PC-9 (cell line): Measurements from ENCODE around the gene KIF22. TPM values are rescaled to one million over a fixed set of nuclear protein-coding genes. Genes with fewer than 3 reads are reported as not detected.
"Not testable (repeated sequence)": the region's sequence is repeated elsewhere in the genome, so short reads cannot be mapped to it uniquely, and the experiment has no call there.

Experiments
- BruUV-seq: library from RNA; stranded (reverse); fragments of 400-500 nt; replicated peaks from 2 replicates; lab custom pipeline; 2021; lab: Mats Ljungman, UMichigan
- CTCF ChIA-PET: fragments of 300-600 bp; sonication (Branson Sonifier 250); formaldehyde crosslinking; loops from one replicate; lab custom pipeline; 2022; ENCODE audit warnings: antibody characterized with exemption; lab: Charles Lee
- POLR2A ChIA-PET: fragments of 300-600 bp; sonication (Branson Sonifier 250); formaldehyde crosslinking; loops from one replicate; lab custom pipeline; 2022; ENCODE audit warnings: antibody characterized with exemption; ENCODE audit not compliant: unreplicated experiment; lab: Charles Lee
- DNase-seq, 2 experiments: peaks; one replicate each; pipeline versions ENCODE4 v3.0.0 to v3.0.0-alpha.2; 2015 to 2022; ENCODE audit warnings: mixed read lengths in 1 of 2
- H2AFZ ChIP-seq: fragments of 200-600 bp; sonication (generic); 2 replicates; pipeline ENCODE4 v1.8.1; 2017; ENCODE audit warnings: antibody characterized with exemption
- H3F3A ChIP-seq: fragments of 200-600 bp; sonication (generic); 2 replicates; pipeline ENCODE4 v1.8.1; 2017; ENCODE audit warnings: antibody characterized with exemption, mild to moderate bottlenecking, low read depth; ENCODE audit not compliant: insufficient read depth
- H3K27ac ChIP-seq: fragments of 200-600 bp; sonication (generic); 2 replicates; pipeline ENCODE4 v1.6.1; 2016; ENCODE audit warnings: mixed run types
- H3K27me3 ChIP-seq: fragments of 200-600 bp; sonication (generic); 2 replicates; pipeline ENCODE4 v1.6.1; 2016; ENCODE audit warnings: low read depth, mixed run types; ENCODE audit not compliant: insufficient read depth
- H3K36me3 ChIP-seq: fragments of 200-600 bp; sonication (generic); 2 replicates; pipeline ENCODE4 v1.6.1; 2016; ENCODE audit warnings: low read depth, mixed run types
- H3K4me1 ChIP-seq: fragments of 200-600 bp; sonication (generic); replicated peaks from 2 replicates; pipeline ENCODE4 v1.6.1; 2016; ENCODE audit warnings: mixed run types; ENCODE audit not compliant: insufficient read depth
- H3K4me2 ChIP-seq: fragments of 200-600 bp; sonication (generic); 2 replicates; pipeline ENCODE4 v1.6.1; 2017; ENCODE audit warnings: mixed run types
- H3K4me3 ChIP-seq: fragments of 200-600 bp; sonication (generic); 2 replicates; pipeline ENCODE4 v1.6.1; 2016; ENCODE audit warnings: mixed run types
- H3K79me2 ChIP-seq: fragments of 200-600 bp; sonication (generic); 2 replicates; pipeline ENCODE4 v1.6.1; 2017; ENCODE audit warnings: low read depth, mixed run types
- H3K9me2 ChIP-seq: fragments of 200-600 bp; sonication (generic); 2 replicates; pipeline ENCODE4 v1.8.1; 2017; ENCODE audit warnings: mild to moderate bottlenecking; ENCODE audit not compliant: insufficient read depth
- H3K9me3 ChIP-seq: fragments of 200-600 bp; sonication (generic); 2 replicates; pipeline ENCODE4 v1.8.1; 2016; ENCODE audit warnings: low read depth; ENCODE audit not compliant: insufficient read depth
- H4K20me1 ChIP-seq: fragments of 200-600 bp; sonication (generic); 2 replicates; pipeline ENCODE4 v1.8.1; 2017; ENCODE audit not compliant: insufficient read depth
- CTCF ChIP-seq: fragments of 200-600 bp; sonication (generic); conservative IDR thresholded peaks from 2 replicates; pipeline ENCODE4 v1.6.1; 2017; ENCODE audit warnings: mixed run types, antibody characterized with exemption, mild to moderate bottlenecking, moderate library complexity
- EZH2 ChIP-seq: fragments of 200-600 bp; sonication (generic); IDR thresholded peaks from 2 replicates; pipeline ENCODE4 v1.8.0; 2017; ENCODE audit warnings: antibody characterized with exemption, low read depth
- intact Hi-C: fragments of 100-400 bp; cut with micrococcal nuclease; formaldehyde crosslinking; loops from one replicate; pipeline ENCODE4 v1.10.0; 2022; ENCODE audit not compliant: unreplicated experiment
- total RNA-seq: library from RNA; stranded (reverse); gene quantifications from 2 replicates; pipeline ENCODE4 v1.2.3, GENCODE V29; 2021

The KIF22 gene
- total RNA-seq, 1 experiment from 2014 or later = 179 TPM

- intact Hi-C loops = no loop called here
- H3K27me3 ChIP-seq = no peaks in the 10 kb centered on the region
- DNase-seq = no peak
- peak overlapping the region; percentile 96; the same call in 1 of the 2 replicates for H2AFZ ChIP-seq
- no peak for TF ChIP-seq EZH2
- no peak for TF ChIP-seq CTCF
- 0 out of 2 replicates have a peak, but pooled peaks cover 9% of the 10 kb centered on the region for H4K20me1 ChIP-seq
- peaks cover 61% of the 10 kb centered on the region for H3K79me2 ChIP-seq
- peak overlapping the region; percentile 94 for H3K4me3 ChIP-seq
- peaks cover 17% of the 10 kb centered on the region for H3K4me1 ChIP-seq
- BruUV-seq = no TSS peak
- H3F3A ChIP-seq = peaks cover 10% of the 10 kb centered on the region
- no peaks in the 10 kb centered on the region for H3K9me3 ChIP-seq
- no peaks in the 10 kb centered on the region for H3K9me2 ChIP-seq
- peak overlapping the region; percentile 94 for H3K4me2 ChIP-seq
- H3K27ac ChIP-seq = no peak overlapping the region
- CTCF ChIA-PET = no interaction called here
- POLR2A ChIA-PET = interaction anchor here (0.7 kb wide), 1 partner anchor 9 kb away, joined by 4 read pairs; no protein-coding TSS in a partner anchor
- H3K36me3 ChIP-seq = peaks cover 8% of the 10 kb centered on the region; the same call in 1 of the 2 replicates
Measured at GRCh38 chr16:29791845-29792807, 1.6 kb downstream of the KIF22 start.

GRCh38 chr16:29793153-29793552, 2.6 kb downstream of the KIF22 start:
- H3K4me2 ChIP-seq, H3K9me3 ChIP-seq, BruUV-seq, H3F3A ChIP-seq, DNase-seq, H3K4me3 ChIP-seq, H4K20me1 ChIP-seq, H2AFZ ChIP-seq, H3K9me2 ChIP-seq, H3K27me3 ChIP-seq, H3K27ac ChIP-seq, intact Hi-C loops: not testable (repeated sequence)
- Histone ChIP-seq H3K79me2 (peaks cover 61% of the 10 kb centered on the region), H3K36me3 (peaks cover 17% of the 10 kb centered on the region), H3K4me1 (peaks cover 17% of the 10 kb centered on the region)
- CTCF ChIA-PET = interaction anchor here (0.7 kb wide), 1 partner anchor 74 kb away, joined by 3 read pairs; no protein-coding TSS in a partner anchor
- POLR2A ChIA-PET = interaction anchor here (0.7 kb wide), 1 partner anchor 108 kb away, joined by 3 read pairs; no protein-coding TSS in a partner anchor

GRCh38 chr16:29794231-29794710, 3.7 kb downstream of the KIF22 start:
- Histone ChIP-seq H3K4me2 (no peak overlapping the region), H3K79me2 (peaks cover 61% of the 10 kb centered on the region), H3K27me3 (no peaks in the 10 kb centered on the region), H3K36me3 (peaks cover 20% of the 10 kb centered on the region), H3K9me3 (no peaks in the 10 kb centered on the region), H4K20me1 (0 out of 2 replicates have a peak, but pooled peaks cover 9% of the 10 kb centered on the region), H2AFZ (no peak overlapping the region), H3K4me3 (no peak overlapping the region), H3K9me2 (no peaks in the 10 kb centered on the region), H3F3A (peaks cover 3% of the 10 kb centered on the region), H3K4me1 (peaks cover 16% of the 10 kb centered on the region), H3K27ac (no peak overlapping the region)
- no peak for TF ChIP-seq EZH2
- BruUV-seq = no TSS peak
- ChIA-PET POLR2A (no interaction called here), CTCF (no interaction called here)
- no peak for DNase-seq
- intact Hi-C loops = no loop called here

GRCh38 chr16:29802416-29802935, 11.9 kb downstream of the KIF22 start:
- H3K9me2 ChIP-seq = no peaks in the 10 kb centered on the region
- H3K4me2 ChIP-seq = no peak overlapping the region
- H3F3A ChIP-seq = peaks cover 38% of the 10 kb centered on the region
- no TSS peak for BruUV-seq
- ChIA-PET CTCF (interaction anchor here (0.6 kb wide), 1 partner anchor 82 kb away, joined by 10 read pairs; no protein-coding TSS in a partner anchor), POLR2A (no interaction called here)
- H3K4me3 ChIP-seq = no peak overlapping the region
- H3K36me3 ChIP-seq = peaks cover 31% of the 10 kb centered on the region
- DNase-seq = no peak
- TF ChIP-seq EZH2 (no peak), CTCF (no peak)
- no peaks in the 10 kb centered on the region for H4K20me1 ChIP-seq
- no peaks in the 10 kb centered on the region for H3K79me2 ChIP-seq
- H3K9me3 ChIP-seq = no peaks in the 10 kb centered on the region
- no peak overlapping the region for H3K27ac ChIP-seq
- no peak overlapping the region for H2AFZ ChIP-seq
- intact Hi-C loops = no loop called here
- peaks cover 10% of the 10 kb centered on the region for H3K4me1 ChIP-seq
- H3K27me3 ChIP-seq = no peaks in the 10 kb centered on the region
